Fibroblast of mammary gland (primary cell): Measurements from ENCODE around the gene CPTP.

ENCODE experiments used
- DNase-seq: peaks from one replicate; pipeline ENCODE4 v3.0.0-alpha.2; 2010; ENCODE audit warnings: low read depth
- H3K4me3 ChIP-seq: 2 replicates; pipeline ENCODE4 v1.5.1; 2011; ENCODE audit warnings: low read depth, mild to moderate bottlenecking, low read length, moderate library complexity; ENCODE audit not compliant: control insufficient read depth
- CTCF ChIP-seq: conservative IDR thresholded peaks from 2 replicates; pipeline ENCODE4 v1.5.1; 2011; ENCODE audit warnings: low read depth, low read length, inconsistent platforms; ENCODE audit not compliant: control insufficient read depth, insufficient read depth

The CPTP gene

DNA sequence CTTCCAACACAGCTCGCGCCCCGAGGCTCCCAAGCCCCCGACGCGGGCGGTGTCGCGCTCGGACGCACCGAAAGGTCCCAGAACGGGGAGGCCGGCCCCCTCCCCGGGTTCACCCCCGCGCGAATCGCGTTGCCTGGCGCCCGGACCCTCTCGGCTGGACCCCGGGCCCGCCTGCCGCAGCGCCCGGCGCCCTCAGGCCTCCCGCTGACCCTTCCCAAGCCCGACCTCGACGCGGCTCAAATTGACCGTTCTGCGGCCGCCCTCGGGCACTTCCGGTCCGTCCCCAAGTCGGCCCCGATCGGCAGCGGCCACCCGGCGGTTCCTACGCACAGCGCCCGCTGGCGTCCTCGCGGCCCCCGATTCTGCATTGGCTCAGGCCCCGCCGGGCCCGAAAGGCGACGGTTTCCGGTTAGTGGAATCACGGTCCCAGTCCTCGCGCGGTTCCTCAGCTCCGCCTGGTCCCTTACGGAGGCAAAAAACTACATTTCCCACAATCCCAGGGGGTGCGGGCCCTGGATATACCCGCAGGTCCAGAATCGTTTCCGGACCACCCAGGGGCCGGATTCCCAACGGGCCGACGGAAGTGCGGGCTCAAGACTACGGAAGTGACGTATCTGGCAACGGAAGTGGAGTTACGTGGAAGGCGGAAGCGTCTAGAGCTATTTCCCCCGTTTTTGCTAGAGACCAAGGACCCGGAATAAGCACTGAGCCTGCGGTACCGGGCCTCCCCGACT is 50.5 kb downstream of the CPTP start, which contains the start of gene AURKAIP1:
Gene AURKAIP1 (minus strand): TSS at position 279 of the 734 bp plus-strand sequence. CDS start 451 bp downstream, outside the sequence.
- TF ChIP-seq CTCF, result no peak
- peak; percentile 100 for DNase-seq
- H3K4me3 ChIP-seq, result peak within 1 kb of the TSS; percentile 79

DNA sequence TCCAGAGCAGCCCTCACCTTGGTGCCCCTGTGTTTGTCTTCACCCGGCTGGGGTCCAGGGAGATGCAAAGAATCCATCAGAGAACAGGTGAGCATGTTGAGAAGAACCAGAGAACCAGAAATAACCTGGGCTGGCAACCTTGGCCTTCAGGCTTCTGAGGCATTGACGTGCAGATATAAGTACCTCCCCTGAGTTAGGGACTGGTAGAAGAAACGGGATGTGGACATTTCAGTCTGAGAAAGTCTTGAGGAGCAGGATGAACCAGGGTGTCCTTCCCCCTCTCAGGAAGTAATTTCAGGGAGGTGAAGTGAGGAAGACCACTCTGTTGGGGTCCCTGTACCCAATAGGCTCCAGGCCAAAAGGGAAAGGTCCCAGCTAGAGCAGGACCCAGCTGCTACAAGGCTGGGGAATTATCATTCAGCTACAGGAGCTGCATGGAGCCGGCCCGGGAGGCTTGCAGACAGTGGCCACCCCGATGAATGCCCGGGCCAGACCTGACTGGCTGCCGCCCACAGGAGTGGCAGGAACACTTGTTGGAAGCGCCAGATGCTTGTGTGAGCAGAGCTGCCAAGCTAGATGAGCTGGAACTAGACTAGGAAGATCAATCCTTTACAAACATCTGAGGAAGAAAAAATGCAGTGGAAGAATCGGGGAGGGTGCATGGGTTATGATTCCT is 52.1 kb downstream of the CPTP start:
- H3K4me3 ChIP-seq, result no peak overlapping the region
- TF ChIP-seq CTCF, result no peak
- no peak for DNase-seq

DNA sequence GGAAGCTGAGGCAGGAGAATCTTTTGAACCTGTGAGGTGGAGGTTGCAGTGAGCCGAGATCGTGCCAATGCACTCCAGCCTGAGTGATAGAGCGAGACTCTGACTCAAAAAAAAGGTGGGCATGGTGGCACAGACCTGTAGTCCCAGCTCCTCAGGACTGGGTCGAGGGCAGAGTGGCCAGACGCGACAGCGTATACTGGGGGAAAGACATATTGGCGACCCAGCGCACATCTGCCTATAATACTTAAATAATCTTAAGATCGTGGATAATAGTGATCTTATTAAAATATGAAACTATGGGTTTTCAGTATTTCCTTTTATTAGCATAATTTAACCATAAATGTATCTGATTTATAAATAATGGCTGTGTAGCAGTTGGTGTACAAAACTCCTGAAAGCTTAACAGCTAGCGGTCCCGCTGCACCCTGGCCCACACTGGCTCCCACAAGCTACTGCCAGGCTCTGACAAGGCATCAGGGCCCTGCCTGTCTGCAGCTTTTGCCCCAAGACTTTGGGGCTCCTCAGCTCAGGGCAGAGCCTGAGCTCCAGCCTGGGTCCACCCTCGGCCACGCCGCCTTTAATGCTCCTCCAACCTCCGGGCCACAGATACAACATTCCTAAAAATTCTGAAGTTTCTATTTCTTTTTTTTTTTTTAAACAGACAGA is 53.1 kb downstream of the CPTP start:
- no peak for TF ChIP-seq CTCF
- H3K4me3 ChIP-seq, result no peak overlapping the region
- no peak for DNase-seq
